Astrocyte of the hippocampus (primary cell): ENCODE data around the gene DYRK1A.
A peak's percentile ranks its signal among the peaks of the same experiment; 100 is the strongest.

Experiments used
- DNase-seq: peaks from one replicate; pipeline ENCODE4 v3.0.0; 2011; ENCODE audit warnings: low read depth, low spot score

DYRK1A gene

GRCh38 chr21:37385179-37385765, 18.7 kb downstream of the DYRK1A start:
- DNase-seq: no peak

- DNase-seq: no peak
These were observed 19.6 kb downstream of the DYRK1A start for GRCh38 chr21:37386151-37386550.

DNA sequence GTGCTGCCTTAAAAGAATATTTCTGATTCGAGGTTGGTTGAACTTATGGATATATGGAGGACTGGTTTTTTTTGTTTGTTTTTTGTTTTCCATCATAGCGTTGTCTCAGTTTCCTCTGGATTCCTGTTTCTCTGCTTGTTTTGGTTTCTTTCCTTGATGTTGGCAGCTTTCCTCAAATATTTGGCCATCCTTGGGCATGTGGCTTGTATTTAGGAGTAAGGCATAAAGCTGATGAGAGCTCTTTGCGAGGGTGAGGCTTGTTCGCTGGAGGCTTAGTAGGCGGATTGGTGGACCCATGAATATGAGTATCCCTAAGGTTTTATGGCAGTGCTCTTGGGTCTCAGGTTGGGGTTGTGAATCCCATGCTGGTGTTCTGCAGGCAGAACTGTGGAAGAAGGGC, 22.9 kb downstream of the DYRK1A start:
- peak; percentile 7 for DNase-seq

DNA sequence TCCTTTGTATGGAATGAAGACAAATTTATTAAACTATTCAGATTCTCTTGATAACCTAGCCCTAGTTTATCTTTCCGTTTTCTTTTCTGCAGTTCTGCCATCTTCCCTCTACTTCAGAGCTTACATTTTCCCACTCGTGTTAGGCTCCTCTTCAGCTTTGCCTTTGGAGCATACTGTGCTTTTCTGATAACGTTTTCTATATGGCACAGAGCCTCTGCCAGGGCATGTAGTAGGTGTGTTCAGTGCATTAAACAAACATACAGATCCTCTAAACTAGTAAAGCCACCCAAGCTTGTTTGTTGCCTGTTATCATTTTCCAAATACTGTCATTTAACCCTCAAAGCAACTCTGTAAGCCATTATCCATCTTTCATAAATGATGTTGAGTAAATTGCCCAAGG, 25.1 kb downstream of the DYRK1A start:
- DNase-seq: no peak

GRCh38 chr21:37392441-37392840, 25.9 kb downstream of the DYRK1A start:
- DNase-seq: no peak

DNA sequence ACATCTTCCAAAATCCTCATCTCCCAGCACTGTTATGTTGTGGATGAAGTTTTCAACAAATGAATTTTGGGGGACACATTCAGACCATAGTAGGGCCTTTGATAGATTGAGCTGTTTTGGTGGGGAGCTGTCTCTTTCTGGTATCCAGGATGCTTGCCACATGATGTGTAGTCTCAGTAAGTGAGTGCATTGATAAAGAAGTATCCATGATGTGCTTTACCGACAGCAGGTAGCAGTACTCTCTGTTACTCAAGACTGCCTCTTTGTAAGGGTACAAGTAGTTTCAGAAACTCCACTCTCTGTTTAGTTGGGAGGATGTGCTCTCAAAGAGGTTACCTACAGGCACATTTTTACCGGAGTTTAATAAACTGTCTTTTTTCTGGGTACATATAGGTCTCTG, 26.5 kb downstream of the DYRK1A start:
- no peak for DNase-seq

- DNase-seq: no peak
These were observed 27.2 kb downstream of the DYRK1A start for GRCh38 chr21:37393786-37394185.

DNA sequence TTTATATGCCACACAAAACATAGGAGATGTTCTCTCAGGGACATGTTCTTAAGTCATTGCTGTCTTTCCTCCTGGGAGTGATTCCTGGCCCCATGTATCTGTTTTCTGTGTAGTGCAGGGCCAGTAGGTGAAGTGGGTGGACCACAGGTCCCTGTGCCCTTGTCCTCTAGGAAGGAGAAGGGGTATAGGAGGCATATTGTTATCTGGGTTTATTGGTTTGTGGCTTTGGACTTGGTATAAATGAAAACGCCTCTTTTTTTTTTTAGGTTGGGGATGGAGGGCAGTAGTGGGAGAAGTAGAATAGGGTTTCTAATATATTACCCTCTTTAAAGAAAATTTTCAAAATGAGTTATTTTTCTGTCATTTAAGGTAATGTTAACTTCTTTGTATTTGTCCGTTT, 29.4 kb downstream of the DYRK1A start:
- DNase-seq: no peak

GRCh38 chr21:37396855-37397254, 30.3 kb downstream of the DYRK1A start:
- DNase-seq: no peak

- DNase-seq: no peak
These were observed 32.1 kb downstream of the DYRK1A start for GRCh38 chr21:37398697-37399096.

DNA sequence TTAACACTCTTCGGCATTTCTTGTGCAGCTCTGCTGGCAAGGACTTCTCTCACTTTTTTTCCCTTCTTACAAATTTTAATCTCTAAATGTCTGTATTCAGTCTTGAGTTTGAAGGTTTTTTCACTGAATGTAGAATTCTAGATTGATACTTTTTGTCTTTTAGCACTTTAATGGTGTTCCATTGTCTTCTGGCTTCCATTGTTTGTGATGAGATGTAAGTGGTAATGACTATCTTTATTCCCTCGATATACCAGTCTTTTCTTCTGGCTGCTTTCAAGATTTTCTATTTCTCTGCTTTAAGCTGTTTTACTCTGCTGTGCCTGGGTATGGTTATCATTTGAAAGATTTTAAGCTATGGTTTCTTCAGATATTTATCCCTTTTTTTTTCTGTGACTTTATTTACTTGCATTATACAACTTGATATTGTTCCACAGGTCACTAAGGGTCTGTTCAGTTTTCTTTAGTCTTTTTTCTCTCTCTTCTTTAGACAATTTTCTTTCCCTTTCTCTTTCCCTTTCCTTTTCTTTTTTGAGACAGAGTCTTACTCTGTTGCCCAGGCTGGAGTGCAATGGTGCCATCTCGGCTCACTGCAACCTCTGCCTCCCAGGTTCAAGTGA, 35.8 kb downstream of the DYRK1A start:
- no peak for DNase-seq

DNA sequence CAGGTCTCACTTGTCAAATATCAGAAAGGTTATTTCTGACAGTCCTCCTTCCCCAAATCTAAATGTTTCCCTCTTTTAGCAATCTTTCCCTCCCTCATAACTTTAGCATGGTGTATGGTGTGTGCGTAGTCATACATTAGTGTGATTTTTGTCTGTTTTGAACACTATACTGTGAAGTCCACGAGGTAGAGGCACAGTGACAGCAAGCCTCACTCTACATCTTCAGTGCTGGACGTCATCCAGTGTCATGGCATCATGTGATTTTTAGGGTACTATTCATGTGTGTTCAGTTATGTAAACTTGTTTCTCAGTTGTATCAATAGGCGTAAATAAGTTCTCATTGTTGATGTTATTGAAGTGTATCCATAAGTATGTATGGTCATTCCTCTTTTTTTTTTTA, 39.1 kb downstream of the DYRK1A start:
- DNase-seq: no peak

- DNase-seq: peak; percentile 32
These were observed 41.3 kb downstream of the DYRK1A start for GRCh38 chr21:37407719-37408420.

DNA sequence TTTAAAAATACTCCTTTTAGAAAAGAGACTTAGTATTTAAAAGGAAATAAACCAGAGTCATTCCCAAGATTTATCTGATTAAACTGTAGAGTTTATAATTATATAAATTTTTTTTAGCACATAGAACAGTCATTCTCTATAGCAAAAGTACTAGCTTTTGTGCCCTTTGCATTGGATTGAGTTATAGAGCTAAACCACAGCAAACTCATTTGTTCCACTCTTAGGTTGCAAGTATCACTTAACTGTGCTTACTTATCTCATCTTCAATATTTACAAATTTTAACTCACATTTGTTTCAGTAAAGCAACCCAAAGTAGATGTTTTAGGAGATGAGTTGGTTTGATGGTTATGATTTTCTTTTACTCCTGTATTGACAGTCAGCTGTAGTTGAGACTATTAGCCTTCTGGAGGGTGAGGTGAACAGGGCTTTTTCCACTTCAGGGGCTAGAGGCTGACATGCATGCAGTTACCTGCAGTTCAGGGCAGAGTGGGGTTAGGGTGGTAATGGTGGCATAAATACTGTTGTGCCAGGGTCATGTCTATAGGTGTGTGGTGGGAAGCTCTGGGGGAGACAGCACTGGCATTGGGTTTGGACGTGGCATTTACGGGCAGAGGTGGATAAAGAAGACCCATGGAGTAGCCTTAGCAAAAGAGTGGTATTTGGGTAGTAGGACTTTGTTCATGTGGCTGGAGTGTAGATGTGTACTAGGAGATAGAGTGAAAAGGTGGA, 42.1 kb downstream of the DYRK1A start:
- DNase-seq: no peak

GRCh38 chr21:37410639-37411038, 44.1 kb downstream of the DYRK1A start:
- DNase-seq: no peak

DNA sequence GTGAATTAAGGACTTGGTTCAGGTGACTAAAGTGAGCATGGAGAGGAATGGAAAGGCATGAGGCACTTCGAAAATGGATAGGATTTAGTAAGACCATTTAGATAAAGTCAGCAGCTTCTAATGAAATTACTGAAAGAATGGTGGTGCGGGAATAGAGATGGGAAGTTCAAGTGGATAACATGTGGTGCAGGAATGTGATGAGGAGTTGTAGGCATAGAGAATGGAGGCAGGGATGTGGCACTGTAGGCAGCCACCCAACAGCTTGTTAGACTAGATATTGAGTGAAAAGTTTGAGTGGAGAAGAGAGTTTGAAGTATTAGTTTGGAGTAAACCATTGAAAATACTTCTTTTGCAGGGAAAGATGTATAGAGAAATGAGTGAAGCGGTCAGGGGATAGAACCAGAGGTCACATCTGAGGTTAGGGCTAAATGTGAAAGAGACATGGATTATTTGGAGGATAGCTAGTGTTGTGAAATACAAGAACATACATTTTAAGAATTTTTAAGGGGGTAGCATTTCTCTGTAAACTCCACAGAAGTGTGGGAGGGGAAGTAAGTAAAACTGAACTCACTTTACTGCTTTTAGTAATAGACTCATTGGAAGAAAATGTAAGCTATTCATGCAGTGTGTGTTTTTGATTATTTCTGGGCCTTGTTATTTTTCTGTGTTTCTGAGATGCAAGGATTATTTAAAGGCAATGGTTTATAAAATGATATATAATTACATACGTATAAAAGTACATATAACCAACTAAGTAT, 46.2 kb downstream of the DYRK1A start:
- DNase-seq: peak; percentile 7

- no peak for DNase-seq
These were observed 47.1 kb downstream of the DYRK1A start for GRCh38 chr21:37413553-37414291.

DNA sequence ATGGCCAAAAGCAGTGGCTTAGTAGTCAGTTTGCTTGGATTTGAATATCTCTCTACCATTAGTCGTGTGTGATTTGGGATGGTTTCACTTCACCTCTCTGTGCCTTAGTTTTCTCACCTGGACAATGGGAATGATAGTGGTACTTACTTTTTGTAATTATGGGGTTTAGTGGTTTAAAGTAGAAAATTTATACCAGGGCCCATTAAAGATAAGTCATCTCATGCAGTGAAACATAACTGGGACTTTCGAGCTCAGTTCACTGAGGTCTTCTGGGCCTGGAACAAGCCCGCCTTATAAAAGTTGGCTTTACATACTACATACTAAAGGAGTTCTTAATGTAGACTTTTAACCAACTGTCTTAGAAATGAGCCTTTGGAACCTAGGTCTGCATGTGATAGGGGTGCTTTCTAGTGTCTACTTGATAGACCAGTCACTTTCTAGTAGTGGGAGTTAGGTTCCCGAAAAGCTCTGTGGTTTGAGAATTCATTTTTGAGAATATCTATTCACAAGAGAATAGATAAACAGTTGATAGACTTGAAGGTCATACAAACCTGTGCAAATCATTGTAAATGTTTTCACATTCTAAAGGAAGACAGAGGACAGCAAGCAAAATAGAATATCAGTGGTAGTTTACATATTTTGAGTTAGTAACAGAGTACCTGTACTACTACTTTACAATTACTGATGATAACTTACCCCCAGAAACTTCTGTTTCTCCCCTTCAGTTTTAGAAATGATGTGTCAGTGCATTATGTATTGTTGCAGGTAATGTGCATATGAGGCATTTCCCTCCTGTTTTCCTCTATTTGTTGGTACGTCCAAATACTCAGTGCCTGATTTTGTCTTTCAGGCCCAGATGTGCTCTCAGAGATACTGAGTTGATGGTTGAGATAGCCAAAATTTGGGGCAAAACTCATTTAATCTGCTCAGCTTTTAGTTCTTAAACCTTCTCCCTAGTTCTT, 48.0 kb downstream of the DYRK1A start:
- DNase-seq: no peak

DNA sequence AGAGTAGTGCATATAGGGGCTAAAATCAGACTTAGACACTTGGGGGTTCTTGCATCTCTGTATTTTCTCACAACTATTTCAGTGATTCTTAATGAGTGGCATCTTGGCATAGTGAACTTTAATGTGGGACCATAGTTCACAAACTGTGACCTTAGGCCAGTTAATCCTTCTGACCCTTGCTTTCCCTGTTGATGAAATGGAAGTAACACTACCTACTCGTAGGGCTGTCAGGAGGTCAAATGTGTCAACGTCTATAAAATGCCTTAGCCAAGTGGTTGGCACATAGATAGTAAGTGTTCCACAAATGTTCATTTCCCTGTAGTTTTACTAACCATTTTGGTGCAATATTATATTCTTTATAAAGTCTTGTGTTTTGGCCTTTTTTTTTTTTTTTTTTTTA, 49.4 kb downstream of the DYRK1A start:
- DNase-seq: no peak

DNA sequence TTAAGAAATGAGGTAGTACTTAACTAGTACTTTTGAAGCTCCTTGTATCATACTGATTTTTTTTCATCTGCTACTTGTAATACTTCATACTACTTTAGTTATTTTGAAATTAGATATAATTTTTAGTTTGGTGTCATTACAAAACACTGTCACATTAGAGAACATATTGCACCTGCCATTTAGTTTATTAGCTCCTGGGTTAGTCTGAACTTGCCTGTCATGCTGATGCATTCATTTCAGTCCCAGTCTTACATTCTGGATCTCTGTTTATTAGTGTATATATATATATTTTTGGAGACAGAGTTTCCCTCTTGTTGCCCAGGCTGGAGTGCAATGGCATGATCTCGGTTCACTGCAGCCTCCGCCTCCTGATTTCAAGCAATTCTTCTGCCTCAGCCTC, 50.3 kb downstream of the DYRK1A start:
- DNase-seq: no peak
